GM10248 (cell line): ENCODE results near the gene PPL.

Experiments used
- CTCF ChIA-PET: fragments of 300-600 bp; sonication (Branson Sonifier 250); formaldehyde crosslinking; extraction: SDS; loops from one replicate; lab custom pipeline; 2021; ENCODE audit warnings: antibody characterized with exemption; lab: Yijun Ruan, JAX
- POLR2A ChIA-PET: fragments of 350-650 bp; sonication (Branson Sonifier 250); formaldehyde crosslinking; extraction: SDS; loops from one replicate; lab custom pipeline; 2020; ENCODE audit warnings: antibody characterized with exemption; lab: Yijun Ruan, JAX
- DNase-seq: peaks from one replicate; pipeline ENCODE4 v3.0.0; 2012; ENCODE audit errors: extremely low spot score
- CTCF ChIP-seq: IDR thresholded peaks from 2 replicates; pipeline ENCODE4 v1.5.1; 2012; ENCODE audit warnings: mild to moderate bottlenecking, low read depth; ENCODE audit errors: extremely low read depth, missing control alignments, control extremely low read depth

Gene PPL

GRCh38 chr16:4940719-4941118, 3.8 kb upstream of the PPL start:
- DNase-seq = no peak
- ChIA-PET POLR2A (no interaction called here), CTCF (interaction anchor here (1.6 kb wide), 1 partner anchor 9 kb away, joined by 4 read pairs; no protein-coding TSS in a partner anchor)
- no peak for TF ChIP-seq CTCF

GRCh38 chr16:4938683-4939030, 1.7 kb upstream of the PPL start:
- ChIA-PET CTCF (interaction anchor here (1.8 kb wide), 1 partner anchor 17 kb away, joined by 4 read pairs; no protein-coding TSS in a partner anchor), POLR2A (no interaction called here)
- no peak for DNase-seq
- no peak for TF ChIP-seq CTCF

GRCh38 chr16:4937782-4938682, 1.1 kb upstream of the PPL start:
- ChIA-PET POLR2A (no interaction called here), CTCF (interaction anchor here (1.8 kb wide), 1 partner anchor 18 kb away, joined by 4 read pairs; no protein-coding TSS in a partner anchor)
- no peak for DNase-seq
- TF ChIP-seq CTCF = no peak

GRCh38 chr16:4936181-4936990, 562 bp downstream of the PPL start:
- POLR2A ChIA-PET = no interaction called here
- TF ChIP-seq CTCF = peak; percentile 9
- CTCF ChIA-PET = no interaction called here
- no peak for DNase-seq

GRCh38 chr16:4935241-4935855, 1.6 kb downstream of the PPL start:
- no peak for DNase-seq
- ChIA-PET CTCF (no interaction called here), POLR2A (no interaction called here)
- no peak for TF ChIP-seq CTCF

GRCh38 chr16:4934591-4934990, 2.4 kb downstream of the PPL start:
- ChIA-PET POLR2A (no interaction called here), CTCF (no interaction called here)
- no peak for DNase-seq
- TF ChIP-seq CTCF = no peak
